ENCODE measurements around the gene DDX1. TPM values are rescaled to one million over a fixed set of nuclear protein-coding genes. Genes with fewer than 3 reads are reported as not detected.

DDX1 gene
- total and polyA plus RNA-seq, 2 of the 4 experiments (the other 2 are of a cell fraction), result 73.6 to 74.9 TPM

GRCh38 chr2:15670469-15670868, 78.8 kb downstream of the DDX1 start:
- Histone ChIP-seq H2AK9ac (replicated peaks; ENCODE audit: low read depth, low read length, poor library complexity) (no peak overlapping the region), H2AFZ (replicated peaks; ENCODE audit: low read length, poor library complexity) (no peak overlapping the region), H3K18ac (ENCODE audit: low read depth, low read length) (no peak overlapping the region), H2BK15ac (ENCODE audit: low read depth, low read length) (no peak overlapping the region), H3K9ac (ENCODE audit: low read depth, low read length) (no peak overlapping the region), H3K9me3 (ENCODE audit: control insufficient read depth, insufficient read depth, low read length) (no peaks in the 10 kb centered on the region; the same call in 1 of the 2 replicates), H4K20me1 (ENCODE audit: insufficient read depth, low read length) (no peaks in the 10 kb centered on the region), H3K36me3 (ENCODE audit: control insufficient read depth, insufficient read depth, low read length) (no peaks in the 10 kb centered on the region), H3K56ac (ENCODE audit: extremely low read depth, insufficient read depth, low read length) (no peak overlapping the region), H3K4ac (ENCODE audit: low read depth, low read length) (no peak overlapping the region), H3K4me3 (ENCODE audit: insufficient read depth, low read depth, low read length) (no peak overlapping the region), H3K4me1 (ENCODE audit: control insufficient read depth, insufficient read depth, low read length) (no peaks in the 10 kb centered on the region), H3K27ac (ENCODE audit: insufficient read depth, low read length) (no peak overlapping the region), H2BK20ac (ENCODE audit: low read depth, low read length) (no peak overlapping the region), H2BK120ac (ENCODE audit: low read depth, low read length) (no peak overlapping the region), H3K27me3 (ENCODE audit: control insufficient read depth, insufficient read depth, low read length) (no peaks in the 10 kb centered on the region), H3K23ac (ENCODE audit: low read depth, low read length) (no peak overlapping the region), H3K9me1 (ENCODE audit: insufficient read depth, low read length) (no peaks in the 10 kb centered on the region), H3K4me2 (ENCODE audit: low read depth, low read length) (no peak overlapping the region), H4K5ac (ENCODE audit: low read depth, low read length) (no peak overlapping the region), H2BK5ac (ENCODE audit: low read depth, low read length, poor library complexity, severe bottlenecking) (no peak overlapping the region), H4K8ac (ENCODE audit: low read depth in 2 of 2, low read length in 2 of 2) (no peak overlapping the region), H2AK5ac (ENCODE audit: low read depth, low read length) (no peak overlapping the region), H3K14ac (replicated peaks; ENCODE audit: low read depth, low read length) (no peak overlapping the region), H3K79me1 (ENCODE audit: low read depth in 1 of 2, low read length in 2 of 2) (no peaks in the 10 kb centered on the region), H4K91ac (ENCODE audit: insufficient read depth, low read depth, low read length) (no peak overlapping the region)
- in situ Hi-C loops (cut with MboI; ENCODE audit: low sequenced_read_pairs) (no loop called here), dilution Hi-C loops (cut with HindIII; ENCODE audit: low sequenced_read_pairs, unreplicated experiment) (no loop called here), intact Hi-C loops (cut with micrococcal nuclease) (no loop called here)
- no peak for DNase-seq
- POLR2A ChIA-PET (ENCODE audit: unreplicated experiment), result no interaction called here
- no CpG with 5 or more reads among the region's 1 CpG for WGBS, 2 experiments (ENCODE audit: extremely low coverage in 2 of 2, insufficient read length in 1 of 2)
- BruUV-seq (replicated peaks), result no TSS peak
- TF ChIP-seq NFE2L2 (IDR thresholded peaks at IDR 0.05; ENCODE audit: low read depth, low read length) (no peak), MAFK (IDR thresholded peaks at IDR 0.05; ENCODE audit: low read depth, low read length) (no peak), MAZ (IDR thresholded peaks at IDR 0.05; ENCODE audit: borderline replicate concordance, low read depth, low read length) (no peak)
- CTCF ChIA-PET, result no interaction called here
- no peak for ATAC-seq (ENCODE audit: low read depth)

Measured in IMR-90 (cell line).